Measurements from ENCODE around the gene NDUFS4.

GRCh38 chr5:53603009-53603687 is 42.7 kb downstream of the NDUFS4 start:
- TF ChIP-seq, protein P1, sequence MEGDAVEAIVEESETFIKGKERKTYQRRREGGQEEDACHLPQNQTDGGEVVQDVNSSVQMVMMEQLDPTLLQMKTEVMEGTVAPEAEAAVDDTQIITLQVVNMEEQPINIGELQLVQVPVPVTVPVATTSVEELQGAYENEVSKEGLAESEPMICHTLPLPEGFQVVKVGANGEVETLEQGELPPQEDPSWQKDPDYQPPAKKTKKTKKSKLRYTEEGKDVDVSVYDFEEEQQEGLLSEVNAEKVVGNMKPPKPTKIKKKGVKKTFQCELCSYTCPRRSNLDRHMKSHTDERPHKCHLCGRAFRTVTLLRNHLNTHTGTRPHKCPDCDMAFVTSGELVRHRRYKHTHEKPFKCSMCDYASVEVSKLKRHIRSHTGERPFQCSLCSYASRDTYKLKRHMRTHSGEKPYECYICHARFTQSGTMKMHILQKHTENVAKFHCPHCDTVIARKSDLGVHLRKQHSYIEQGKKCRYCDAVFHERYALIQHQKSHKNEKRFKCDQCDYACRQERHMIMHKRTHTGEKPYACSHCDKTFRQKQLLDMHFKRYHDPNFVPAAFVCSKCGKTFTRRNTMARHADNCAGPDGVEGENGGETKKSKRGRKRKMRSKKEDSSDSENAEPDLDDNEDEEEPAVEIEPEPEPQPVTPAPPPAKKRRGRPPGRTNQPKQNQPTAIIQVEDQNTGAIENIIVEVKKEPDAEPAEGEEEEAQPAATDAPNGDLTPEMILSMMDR (IDR thresholded peaks at IDR 0.05): no peak
- no peak for TF ChIP-seq RXRA (IDR thresholded peaks at IDR 0.05; ENCODE audit: borderline replicate concordance, low read depth)
- TF ChIP-seq RFX5 (IDR thresholded peaks at IDR 0.05; ENCODE audit: low read length): no peak
- TF ChIP-seq EZH2phosphoT487 (IDR thresholded peaks at IDR 0.05; ENCODE audit: borderline replicate concordance, low read depth): no peak
- TF ChIP-seq TAF1 (IDR thresholded peaks at IDR 0.05; ENCODE audit: borderline replicate concordance, low read depth, low read length): no peak
- TF ChIP-seq, protein P2, sequence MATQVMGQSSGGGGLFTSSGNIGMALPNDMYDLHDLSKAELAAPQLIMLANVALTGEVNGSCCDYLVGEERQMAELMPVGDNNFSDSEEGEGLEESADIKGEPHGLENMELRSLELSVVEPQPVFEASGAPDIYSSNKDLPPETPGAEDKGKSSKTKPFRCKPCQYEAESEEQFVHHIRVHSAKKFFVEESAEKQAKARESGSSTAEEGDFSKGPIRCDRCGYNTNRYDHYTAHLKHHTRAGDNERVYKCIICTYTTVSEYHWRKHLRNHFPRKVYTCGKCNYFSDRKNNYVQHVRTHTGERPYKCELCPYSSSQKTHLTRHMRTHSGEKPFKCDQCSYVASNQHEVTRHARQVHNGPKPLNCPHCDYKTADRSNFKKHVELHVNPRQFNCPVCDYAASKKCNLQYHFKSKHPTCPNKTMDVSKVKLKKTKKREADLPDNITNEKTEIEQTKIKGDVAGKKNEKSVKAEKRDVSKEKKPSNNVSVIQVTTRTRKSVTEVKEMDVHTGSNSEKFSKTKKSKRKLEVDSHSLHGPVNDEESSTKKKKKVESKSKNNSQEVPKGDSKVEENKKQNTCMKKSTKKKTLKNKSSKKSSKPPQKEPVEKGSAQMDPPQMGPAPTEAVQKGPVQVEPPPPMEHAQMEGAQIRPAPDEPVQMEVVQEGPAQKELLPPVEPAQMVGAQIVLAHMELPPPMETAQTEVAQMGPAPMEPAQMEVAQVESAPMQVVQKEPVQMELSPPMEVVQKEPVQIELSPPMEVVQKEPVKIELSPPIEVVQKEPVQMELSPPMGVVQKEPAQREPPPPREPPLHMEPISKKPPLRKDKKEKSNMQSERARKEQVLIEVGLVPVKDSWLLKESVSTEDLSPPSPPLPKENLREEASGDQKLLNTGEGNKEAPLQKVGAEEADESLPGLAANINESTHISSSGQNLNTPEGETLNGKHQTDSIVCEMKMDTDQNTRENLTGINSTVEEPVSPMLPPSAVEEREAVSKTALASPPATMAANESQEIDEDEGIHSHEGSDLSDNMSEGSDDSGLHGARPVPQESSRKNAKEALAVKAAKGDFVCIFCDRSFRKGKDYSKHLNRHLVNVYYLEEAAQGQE (IDR thresholded peaks at IDR 0.05; ENCODE audit: low read depth, low read length): no peak
- no peak for TF ChIP-seq NFIC (IDR thresholded peaks at IDR 0.05; ENCODE audit: borderline replicate concordance)
- TF ChIP-seq POLR2AphosphoS5 (IDR thresholded peaks at IDR 0.05; ENCODE audit: low read depth, low read length): no peak
- no peak for TF ChIP-seq JUND (IDR thresholded peaks at IDR 0.05)
- TF ChIP-seq SIN3A (IDR thresholded peaks at IDR 0.05; ENCODE audit: borderline replicate concordance, low read depth, low read length): no peak
